IMR-90 (cell line): ENCODE results near the gene LEPROT. TPM values are rescaled to one million over a fixed set of nuclear protein-coding genes. Genes with fewer than 3 reads are reported as not detected.

Source experiments
- ATAC-seq: fragments of 200-7000 bp; cut with Tn5 transposase; 2 replicates; pipeline ENCODE4 v1.9.1; 2020; ENCODE audit warnings: low read depth, mild to moderate bottlenecking, moderate library complexity
- BruUV-seq: library from RNA; stranded (reverse); fragments of 400-500 nt; replicated peaks from 2 replicates; lab custom pipeline; 2021; lab: Mats Ljungman, UMichigan
- CTCF ChIA-PET: fragments of 300-600 bp; formaldehyde crosslinking; extraction: SDS; loops from one replicate; lab custom pipeline; 2021; ENCODE audit warnings: antibody characterized with exemption; lab: Yijun Ruan, JAX
- POLR2A ChIA-PET: fragments of 300-600 bp; sonication (Branson Sonifier 250); formaldehyde crosslinking; loops from one replicate; lab custom pipeline; 2022; ENCODE audit warnings: antibody characterized with exemption; ENCODE audit not compliant: unreplicated experiment; lab: Charles Lee
- DNase-seq: peaks from one replicate; pipeline ENCODE4 v3.0.0; 2013
- H2AFZ ChIP-seq: replicated peaks from 2 replicates; pipeline ENCODE3; 2013; ENCODE audit warnings: low read length, mild to moderate bottlenecking; ENCODE audit not compliant: poor library complexity
- H2AK5ac ChIP-seq: 2 replicates; pipeline ENCODE4 v1.6.1; 2013; ENCODE audit warnings: low read depth, low read length, inconsistent platforms
- H2AK9ac ChIP-seq: replicated peaks from 2 replicates; pipeline ENCODE3; 2013; ENCODE audit warnings: mild to moderate bottlenecking, low read depth, low read length, moderate library complexity; ENCODE audit not compliant: poor library complexity
- H2BK120ac ChIP-seq: 2 replicates; pipeline ENCODE4 v1.6.1; 2013; ENCODE audit warnings: low read depth, low read length, inconsistent platforms
- H2BK15ac ChIP-seq: 3 replicates; pipeline ENCODE4 v1.6.1; 2013; ENCODE audit warnings: low read depth, low read length, inconsistent platforms
- H2BK20ac ChIP-seq: 2 replicates; pipeline ENCODE4 v1.6.1; 2013; ENCODE audit warnings: low read depth, mild to moderate bottlenecking, inconsistent platforms, low read length, moderate library complexity
- H2BK5ac ChIP-seq: 2 replicates; pipeline ENCODE4 v1.6.1; 2013; ENCODE audit warnings: mild to moderate bottlenecking, low read depth, low read length, inconsistent platforms; ENCODE audit not compliant: poor library complexity, severe bottlenecking
- H3K14ac ChIP-seq: replicated peaks from 2 replicates; pipeline ENCODE4 v1.6.1; 2013; ENCODE audit warnings: low read depth, low read length, inconsistent platforms
- H3K18ac ChIP-seq: 2 replicates; pipeline ENCODE4 v1.6.1; 2013; ENCODE audit warnings: low read depth, low read length, control low read depth
- H3K23ac ChIP-seq: 2 replicates; pipeline ENCODE4 v1.6.1; 2013; ENCODE audit warnings: low read depth, low read length, inconsistent platforms
- H3K27ac ChIP-seq: 2 replicates; pipeline ENCODE4 v1.5.1; 2013; ENCODE audit warnings: mild to moderate bottlenecking, control low read depth, low read length; ENCODE audit not compliant: insufficient read depth
- H3K27me3 ChIP-seq: 2 replicates; pipeline ENCODE4 v1.6.1; 2013; ENCODE audit warnings: low read length; ENCODE audit not compliant: control insufficient read depth, insufficient read depth
- H3K36me3 ChIP-seq: 2 replicates; pipeline ENCODE4 v1.6.1; 2013; ENCODE audit warnings: low read length, mixed read lengths; ENCODE audit not compliant: control insufficient read depth, insufficient read depth
- H3K4ac ChIP-seq: 2 replicates; pipeline ENCODE4 v1.6.1; 2013; ENCODE audit warnings: low read depth, low read length, inconsistent platforms
- H3K4me1 ChIP-seq: 2 replicates; pipeline ENCODE4 v1.6.1; 2013; ENCODE audit warnings: low read length, mixed read lengths; ENCODE audit not compliant: control insufficient read depth, insufficient read depth
- H3K4me2 ChIP-seq: 2 replicates; pipeline ENCODE4 v1.6.1; 2013; ENCODE audit warnings: low read depth, mild to moderate bottlenecking, control low read depth, low read length, moderate library complexity
- H3K4me3 ChIP-seq: 2 replicates; pipeline ENCODE4 v1.5.1; 2013; ENCODE audit warnings: low read depth, mild to moderate bottlenecking, control low read depth, low read length, moderate library complexity; ENCODE audit not compliant: insufficient read depth
- H3K56ac ChIP-seq: 2 replicates; pipeline ENCODE4 v1.6.1; 2013; ENCODE audit warnings: low read length, inconsistent platforms; ENCODE audit not compliant: insufficient read depth; ENCODE audit errors: extremely low read depth
- H3K79me1 ChIP-seq, 2 experiments: 2 replicates each; pipeline ENCODE4 v1.6.1; 2013; ENCODE audit warnings: low read length in 2 of 2, inconsistent platforms in 1 of 2, low read depth in 1 of 2
- H3K9ac ChIP-seq: 2 replicates; pipeline ENCODE4 v1.6.1; 2013; ENCODE audit warnings: low read depth, low read length, control low read depth
- H3K9me1 ChIP-seq: 2 replicates; pipeline ENCODE4 v1.6.1; 2013; ENCODE audit warnings: low read length, inconsistent platforms; ENCODE audit not compliant: insufficient read depth
- H3K9me3 ChIP-seq: 2 replicates; pipeline ENCODE4 v1.6.1; 2013; ENCODE audit warnings: low read length; ENCODE audit not compliant: control insufficient read depth, insufficient read depth
- H4K20me1 ChIP-seq: 2 replicates; pipeline ENCODE4 v1.6.1; 2013; ENCODE audit warnings: low read length, inconsistent platforms; ENCODE audit not compliant: insufficient read depth
- H4K5ac ChIP-seq: 2 replicates; pipeline ENCODE4 v1.6.1; 2013; ENCODE audit warnings: mild to moderate bottlenecking, low read depth, low read length, control low read depth
- H4K8ac ChIP-seq, 2 experiments: 2 replicates each; pipeline ENCODE4 v1.6.1; 2013; ENCODE audit warnings: low read depth in 2 of 2, low read length in 2 of 2, control low read depth in 1 of 2, inconsistent platforms in 1 of 2
- H4K91ac ChIP-seq: 2 replicates; pipeline ENCODE4 v1.6.1; 2013; ENCODE audit warnings: low read depth, low read length, inconsistent platforms; ENCODE audit not compliant: insufficient read depth
- BHLHE40 ChIP-seq: fragments of 150-350 bp; IDR thresholded peaks from 2 replicates; pipeline ENCODE4 v1.6.1; 2016; ENCODE audit warnings: mild to moderate bottlenecking, low read depth, low read length
- CEBPB ChIP-seq: IDR thresholded peaks from 2 replicates; pipeline ENCODE4 v1.6.1; 2012; ENCODE audit warnings: low read depth, low read length, improper control_type of control experiment
- CHD1 ChIP-seq: IDR thresholded peaks from 2 replicates; pipeline ENCODE4 v1.6.1; 2012; ENCODE audit warnings: low read depth, low read length, improper control_type of control experiment
- FOS ChIP-seq: fragments of 150-350 bp; IDR thresholded peaks from 2 replicates; pipeline ENCODE4 v1.6.1; 2016; ENCODE audit warnings: low read depth, low read length
- MAFK ChIP-seq: IDR thresholded peaks from 2 replicates; pipeline ENCODE4 v1.6.1; 2012; ENCODE audit warnings: low read depth, low read length, improper control_type of control experiment
- MAZ ChIP-seq: IDR thresholded peaks from 2 replicates; pipeline ENCODE4 v1.6.1; 2012; ENCODE audit warnings: low read depth, mild to moderate bottlenecking, low read length, improper control_type of control experiment, moderate library complexity, borderline replicate concordance
- MXI1 ChIP-seq: IDR thresholded peaks from 2 replicates; pipeline ENCODE4 v1.6.1; 2012; ENCODE audit warnings: low read depth, mild to moderate bottlenecking, low read length, moderate library complexity, borderline replicate concordance
- NFE2L2 ChIP-seq: fragments of 150-350 bp; IDR thresholded peaks from 2 replicates; pipeline ENCODE4 v1.6.1; 2016; ENCODE audit warnings: low read depth, mild to moderate bottlenecking, low read length
- POLR2A ChIP-seq: IDR thresholded peaks from 2 replicates; pipeline ENCODE4 v1.6.1; 2012; ENCODE audit warnings: mild to moderate bottlenecking, low read depth, low read length
- RAD21 ChIP-seq: IDR thresholded peaks from 2 replicates; pipeline ENCODE4 v1.6.1; 2012; ENCODE audit warnings: low read length, improper control_type of control experiment
- RCOR1 ChIP-seq: IDR thresholded peaks from 2 replicates; pipeline ENCODE4 v1.6.1; 2012; ENCODE audit warnings: mild to moderate bottlenecking, low read length, improper control_type of control experiment; ENCODE audit not compliant: insufficient replicate concordance
- RFX5 ChIP-seq: IDR thresholded peaks from 2 replicates; pipeline ENCODE4 v1.8.0; 2012; ENCODE audit warnings: low read depth, mild to moderate bottlenecking, low read length, moderate library complexity
- SMC3 ChIP-seq: fragments of 150-350 bp; IDR thresholded peaks from 2 replicates; pipeline ENCODE4 v1.6.1; 2016; ENCODE audit warnings: low read depth, mild to moderate bottlenecking, antibody characterized with exemption, low read length, moderate library complexity
- WGBS, 2 experiments: methylation state at CpG; one replicate each; pipeline versions ENCODE4 v1.1.5 to v1.1.7; 2013; ENCODE audit warnings: missing lambda C conversion rate in 2 of 2; ENCODE audit not compliant: insufficient read length in 1 of 2; ENCODE audit errors: extremely low coverage in 2 of 2; 5-methylcytosine and 5-hydroxymethylcytosine counted together
- dilution Hi-C: fragments of 300-500 bp; cut with HindIII; formaldehyde crosslinking; loops from one replicate; pipeline ENCODE4 v1.14.3; 2018; ENCODE audit warnings: low sequenced_read_pairs; ENCODE audit not compliant: unreplicated experiment
- in situ Hi-C: fragments of 300-500 bp; cut with MboI; formaldehyde crosslinking; loops from 3 replicates; pipeline ENCODE4 v1.14.3; 2019; ENCODE audit warnings: low sequenced_read_pairs, inconsistent platforms, mixed read lengths
- intact Hi-C: fragments of 100-400 bp; cut with micrococcal nuclease; formaldehyde crosslinking; loops from 2 replicates; pipeline ENCODE4 v1.10.0; 2022
- polyA plus RNA-seq, 3 experiments: library from polyadenylated mRNA; depleted of rRNA; stranded (reverse); fragments of >200 nt; gene quantifications; 2 replicates each; pipeline ENCODE4 v1.2.3, GENCODE V29; 2012; ENCODE audit warnings: low replicate concordance in 1 of 3
- total RNA-seq: library from RNA; depleted of rRNA; stranded (reverse); fragments of >200 nt; gene quantifications from 2 replicates; pipeline ENCODE4 v1.2.3, GENCODE V29; 2012
- TF ChIP-seq, protein P1 (sequence below): conservative IDR thresholded peaks from 2 replicates; pipeline ENCODE4 v1.5.1; 2012; ENCODE audit warnings: mild to moderate bottlenecking, low read depth, low read length, improper control_type of control experiment
- TF ChIP-seq, protein P2 (sequence below): fragments of 150-350 bp; IDR thresholded peaks from 2 replicates; pipeline ENCODE4 v1.6.1; 2016; ENCODE audit warnings: low read depth, mild to moderate bottlenecking, low read length, moderate library complexity, borderline replicate concordance
- TF ChIP-seq, protein P3 (sequence below): fragments of 150-350 bp; IDR thresholded peaks from 2 replicates; pipeline ENCODE4 v1.6.1; 2017; ENCODE audit warnings: mild to moderate bottlenecking, antibody characterized with exemption, low read length, low read depth

Gene LEPROT
- total and polyA plus RNA-seq, 2 of the 4 experiments (the other 2 are of a cell fraction), result 21.0 to 40.2 TPM

DNA sequence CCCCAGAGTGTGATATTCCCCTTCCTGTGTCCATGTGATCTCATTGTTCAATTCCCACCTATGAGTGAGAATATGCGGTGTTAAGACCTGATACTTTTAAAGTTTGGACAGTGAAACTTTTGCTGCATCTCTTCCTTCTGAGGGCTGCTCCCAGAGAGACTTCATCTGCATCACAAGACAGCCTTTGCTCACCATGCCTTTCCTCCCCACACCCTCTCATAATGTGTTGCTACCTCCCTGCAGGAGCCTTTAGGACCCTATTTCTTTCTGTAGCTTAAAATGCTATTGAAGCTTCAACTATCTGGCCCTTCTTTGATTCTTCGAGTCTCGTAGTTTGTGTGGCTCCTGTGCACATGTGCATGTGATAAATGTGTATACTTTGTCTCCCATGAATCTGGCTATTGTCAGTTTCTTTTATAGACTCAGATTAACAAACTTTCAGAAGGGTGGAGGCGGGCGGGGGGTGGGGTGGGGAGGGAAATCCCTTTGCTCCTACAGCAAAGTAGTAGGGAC lies 23.7 kb downstream of the LEPROT start:
- Histone ChIP-seq H3K4ac (no peak overlapping the region), H3K79me1 (no peaks in the 10 kb centered on the region), H3K4me3 (no peak overlapping the region), H2BK120ac (no peak overlapping the region), H3K4me2 (no peak overlapping the region), H2BK5ac (no peak overlapping the region), H2AK5ac (no peak overlapping the region), H2AFZ (no peak overlapping the region), H3K23ac (no peak overlapping the region), H4K5ac (no peak overlapping the region), H3K14ac (no peak overlapping the region), H3K56ac (no peak overlapping the region), H3K9me1 (0 out of 2 replicates have a peak, but pooled peaks cover 3% of the 10 kb centered on the region), H2BK20ac (no peak overlapping the region), H3K36me3 (no peaks in the 10 kb centered on the region), H4K20me1 (no peaks in the 10 kb centered on the region), H3K4me1 (peaks cover 8% of the 10 kb centered on the region), H4K91ac (no peak overlapping the region), H3K9ac (no peak overlapping the region), H2AK9ac (no peak overlapping the region), H4K8ac (no peak overlapping the region), H3K27me3 (no peaks in the 10 kb centered on the region), H3K9me3 (no peaks in the 10 kb centered on the region), H3K27ac (no peak overlapping the region), H2BK15ac (no peak overlapping the region), H3K18ac (no peak overlapping the region)
- in situ Hi-C loops (no loop called here), dilution Hi-C loops (no loop called here), intact Hi-C loops (no loop called here)
- ChIA-PET POLR2A (no interaction called here), CTCF (no interaction called here)
- WGBS, 2 experiments, result no CpG with 5 or more reads among the region's 5 CpGs
- ATAC-seq (no peak), DNase-seq (no peak)
- TF ChIP-seq MAZ, result no peak
- no peak for TF ChIP-seq RFX5
- no peak for TF ChIP-seq NFE2L2
- TF ChIP-seq SMC3, result no peak
- TF ChIP-seq, protein P1, sequence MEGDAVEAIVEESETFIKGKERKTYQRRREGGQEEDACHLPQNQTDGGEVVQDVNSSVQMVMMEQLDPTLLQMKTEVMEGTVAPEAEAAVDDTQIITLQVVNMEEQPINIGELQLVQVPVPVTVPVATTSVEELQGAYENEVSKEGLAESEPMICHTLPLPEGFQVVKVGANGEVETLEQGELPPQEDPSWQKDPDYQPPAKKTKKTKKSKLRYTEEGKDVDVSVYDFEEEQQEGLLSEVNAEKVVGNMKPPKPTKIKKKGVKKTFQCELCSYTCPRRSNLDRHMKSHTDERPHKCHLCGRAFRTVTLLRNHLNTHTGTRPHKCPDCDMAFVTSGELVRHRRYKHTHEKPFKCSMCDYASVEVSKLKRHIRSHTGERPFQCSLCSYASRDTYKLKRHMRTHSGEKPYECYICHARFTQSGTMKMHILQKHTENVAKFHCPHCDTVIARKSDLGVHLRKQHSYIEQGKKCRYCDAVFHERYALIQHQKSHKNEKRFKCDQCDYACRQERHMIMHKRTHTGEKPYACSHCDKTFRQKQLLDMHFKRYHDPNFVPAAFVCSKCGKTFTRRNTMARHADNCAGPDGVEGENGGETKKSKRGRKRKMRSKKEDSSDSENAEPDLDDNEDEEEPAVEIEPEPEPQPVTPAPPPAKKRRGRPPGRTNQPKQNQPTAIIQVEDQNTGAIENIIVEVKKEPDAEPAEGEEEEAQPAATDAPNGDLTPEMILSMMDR, result no peak
- TF ChIP-seq, protein P2, sequence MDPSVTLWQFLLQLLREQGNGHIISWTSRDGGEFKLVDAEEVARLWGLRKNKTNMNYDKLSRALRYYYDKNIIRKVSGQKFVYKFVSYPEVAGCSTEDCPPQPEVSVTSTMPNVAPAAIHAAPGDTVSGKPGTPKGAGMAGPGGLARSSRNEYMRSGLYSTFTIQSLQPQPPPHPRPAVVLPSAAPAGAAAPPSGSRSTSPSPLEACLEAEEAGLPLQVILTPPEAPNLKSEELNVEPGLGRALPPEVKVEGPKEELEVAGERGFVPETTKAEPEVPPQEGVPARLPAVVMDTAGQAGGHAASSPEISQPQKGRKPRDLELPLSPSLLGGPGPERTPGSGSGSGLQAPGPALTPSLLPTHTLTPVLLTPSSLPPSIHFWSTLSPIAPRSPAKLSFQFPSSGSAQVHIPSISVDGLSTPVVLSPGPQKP, result no peak
- TF ChIP-seq RAD21, result no peak
- TF ChIP-seq CHD1, result no peak
- TF ChIP-seq MAFK, result no peak
- TF ChIP-seq RCOR1, result no peak
- no peak for TF ChIP-seq POLR2A
- no peak for TF ChIP-seq CEBPB
- TF ChIP-seq MXI1, result no peak
- TF ChIP-seq FOS, result no peak
- TF ChIP-seq BHLHE40, result no peak
- TF ChIP-seq, protein P3, sequence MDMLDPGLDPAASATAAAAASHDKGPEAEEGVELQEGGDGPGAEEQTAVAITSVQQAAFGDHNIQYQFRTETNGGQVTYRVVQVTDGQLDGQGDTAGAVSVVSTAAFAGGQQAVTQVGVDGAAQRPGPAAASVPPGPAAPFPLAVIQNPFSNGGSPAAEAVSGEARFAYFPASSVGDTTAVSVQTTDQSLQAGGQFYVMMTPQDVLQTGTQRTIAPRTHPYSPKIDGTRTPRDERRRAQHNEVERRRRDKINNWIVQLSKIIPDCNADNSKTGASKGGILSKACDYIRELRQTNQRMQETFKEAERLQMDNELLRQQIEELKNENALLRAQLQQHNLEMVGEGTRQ, result no peak
- no TSS peak for BruUV-seq
